Measurements from ENCODE around the gene SNX25.
"Not testable (repeated sequence)": the region's sequence is repeated elsewhere in the genome, so short reads cannot be mapped to it uniquely, and the experiment has no call there.

Gene SNX25

DNA sequence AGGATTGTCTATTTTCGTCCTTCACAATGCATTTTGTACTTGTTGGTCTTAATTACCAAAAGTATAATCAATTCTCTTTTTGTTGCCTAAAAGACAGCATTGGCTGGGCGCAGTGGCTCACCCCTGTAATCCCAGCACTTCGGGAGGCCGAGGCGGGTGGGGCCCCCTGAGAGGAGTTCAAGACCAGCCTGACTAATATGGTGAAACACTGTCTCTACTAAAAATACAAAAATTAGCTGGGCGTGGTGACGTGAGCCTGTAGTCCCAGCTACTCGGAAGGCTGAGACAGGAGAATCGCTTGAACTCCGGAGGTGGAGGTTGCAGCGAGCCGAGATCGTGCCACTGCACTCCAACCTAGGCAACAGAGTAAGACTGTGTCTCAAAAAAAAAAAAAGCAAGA, 4.3 kb upstream of the SNX25 start:
- DNase-seq = not testable (repeated sequence)

DNA sequence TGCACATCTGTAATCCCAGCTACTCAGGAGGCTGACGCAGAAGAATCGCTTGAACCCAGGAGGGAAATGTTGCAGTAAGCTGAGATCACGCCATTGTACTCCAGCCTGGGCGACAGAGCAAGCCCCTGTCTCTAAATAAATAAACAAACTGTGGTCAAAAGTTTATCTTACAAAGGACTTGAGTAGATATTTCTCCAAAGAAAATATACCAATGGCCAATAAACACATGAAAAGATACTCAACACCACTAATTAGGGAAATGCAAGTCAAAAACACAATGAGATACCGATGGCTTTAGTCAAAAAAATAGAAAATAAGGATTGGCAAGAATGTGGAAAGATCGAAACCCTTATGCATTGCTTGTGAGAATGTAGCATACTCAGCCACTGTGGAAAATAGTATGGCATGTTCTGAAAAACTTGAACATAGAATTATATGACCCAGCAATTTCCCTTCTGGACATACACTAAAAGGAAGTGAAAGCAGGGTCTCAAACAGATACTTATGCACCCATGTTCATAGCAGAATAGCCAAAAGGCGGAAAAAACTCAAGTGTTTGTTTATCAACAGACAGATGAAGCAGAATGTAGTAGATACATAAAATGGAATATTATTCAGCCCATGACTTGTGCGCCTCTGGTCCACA, 3.6 kb upstream of the SNX25 start:
- DNase-seq = no peak

GRCh38 chr4:185207466-185207865, 1.9 kb upstream of the SNX25 start:
- no peak for DNase-seq

DNA sequence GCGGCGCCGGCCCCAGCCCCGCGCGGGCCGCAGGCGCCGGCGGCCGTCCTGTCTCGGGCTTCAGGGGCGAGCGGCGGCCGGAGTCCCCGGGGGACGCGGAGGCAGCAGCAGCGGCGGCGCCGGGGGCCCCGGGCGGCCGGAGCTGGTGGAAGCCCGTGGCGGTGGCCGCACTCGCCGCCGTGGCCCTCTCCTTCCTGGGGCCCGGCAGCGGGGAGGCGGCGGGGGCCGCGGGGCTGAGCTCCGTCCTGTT, 379 bp downstream of the SNX25 start:
- DNase-seq = not testable (repeated sequence)

DNA sequence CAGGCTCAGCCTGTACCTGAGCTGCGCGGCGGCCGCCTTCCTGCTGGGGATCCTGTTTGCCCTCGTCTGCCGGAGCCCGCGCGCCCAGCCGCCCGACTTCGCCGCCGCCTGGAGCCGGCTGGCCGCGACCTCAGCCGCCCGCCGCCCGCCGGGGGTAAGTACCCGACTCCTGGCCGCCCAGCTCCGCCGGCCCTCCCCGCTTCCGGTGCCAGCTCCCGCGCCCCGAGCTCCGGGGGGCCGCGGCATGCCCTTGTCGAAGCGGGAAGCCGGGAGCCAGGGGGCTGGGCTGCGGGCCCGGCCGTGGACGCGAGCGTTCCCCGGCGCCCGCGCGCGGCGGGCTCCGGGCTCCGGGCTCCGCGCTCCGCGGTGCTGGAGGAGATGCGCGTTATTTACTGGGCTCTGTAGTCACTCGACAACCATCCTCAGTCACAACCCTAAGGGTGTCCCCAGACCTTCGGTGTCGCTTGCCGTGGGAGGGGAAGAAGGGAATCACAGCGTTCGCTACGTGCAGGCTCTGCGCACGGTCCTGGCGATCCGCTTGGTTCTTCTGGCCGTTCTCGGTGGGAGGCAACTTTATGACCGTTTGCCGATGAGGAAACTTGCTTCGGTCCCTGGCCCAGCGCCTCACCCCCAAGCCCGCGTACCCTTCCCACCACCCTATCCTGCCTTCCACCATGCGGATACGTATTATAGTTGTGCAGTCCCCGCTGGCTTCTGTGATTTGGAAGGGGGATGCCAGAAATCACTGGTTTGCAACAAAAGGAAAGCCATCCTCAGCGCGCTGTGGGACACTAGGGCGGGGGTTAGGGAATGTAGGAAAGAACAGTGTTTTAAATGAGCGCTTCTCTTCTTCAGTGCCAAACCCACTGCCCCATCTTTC, 944 bp downstream of the SNX25 start:
- DNase-seq = peak; percentile 37 to 55

- no peak for DNase-seq
These were observed 1.6 kb downstream of the SNX25 start for GRCh38 chr4:185211035-185211434.

GRCh38 chr4:185211641-185212040, 2.2 kb downstream of the SNX25 start:
- DNase-seq = no peak

GRCh38 chr4:185212581-185212980, 3.2 kb downstream of the SNX25 start:
- no peak for DNase-seq

DNA sequence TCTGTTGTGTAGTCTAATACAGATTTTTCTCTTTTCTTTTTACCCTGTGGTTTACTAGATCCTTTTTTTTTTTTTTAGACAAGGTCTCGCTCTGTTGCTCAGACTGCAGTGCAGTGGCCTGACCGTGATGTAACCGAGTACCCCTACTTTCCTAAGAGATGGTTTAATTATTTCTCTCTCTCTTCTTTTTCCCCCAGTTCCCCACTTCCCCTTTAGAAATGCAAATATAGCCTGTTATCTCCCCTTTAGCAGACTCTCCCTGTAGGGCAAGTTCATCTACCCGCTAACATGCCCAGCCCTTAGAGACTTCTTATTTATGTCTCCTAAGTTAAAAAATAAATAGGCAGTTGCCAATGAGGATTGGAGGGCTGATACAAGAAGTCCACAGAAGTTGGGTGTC, 4.5 kb downstream of the SNX25 start:
- DNase-seq = no peak

DNA sequence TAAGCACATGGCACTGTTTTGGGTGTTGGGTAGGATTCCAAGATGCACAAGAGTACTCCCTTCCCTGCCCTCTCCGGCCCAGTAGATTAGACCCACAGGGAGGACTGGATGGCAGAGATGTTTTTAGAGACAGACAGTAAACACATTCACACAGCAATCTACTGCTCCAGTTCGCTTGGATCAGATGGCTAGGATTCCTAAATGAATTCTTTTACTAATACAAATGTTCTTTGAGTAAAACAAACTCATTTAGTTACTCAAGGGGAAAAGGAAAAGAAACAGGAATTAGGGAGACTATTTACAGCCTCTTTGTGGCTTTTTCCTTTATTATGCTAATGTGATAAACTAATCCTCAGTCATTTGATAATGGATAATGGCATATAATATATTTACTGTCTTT, 5.9 kb downstream of the SNX25 start:
- no peak for DNase-seq

DNA sequence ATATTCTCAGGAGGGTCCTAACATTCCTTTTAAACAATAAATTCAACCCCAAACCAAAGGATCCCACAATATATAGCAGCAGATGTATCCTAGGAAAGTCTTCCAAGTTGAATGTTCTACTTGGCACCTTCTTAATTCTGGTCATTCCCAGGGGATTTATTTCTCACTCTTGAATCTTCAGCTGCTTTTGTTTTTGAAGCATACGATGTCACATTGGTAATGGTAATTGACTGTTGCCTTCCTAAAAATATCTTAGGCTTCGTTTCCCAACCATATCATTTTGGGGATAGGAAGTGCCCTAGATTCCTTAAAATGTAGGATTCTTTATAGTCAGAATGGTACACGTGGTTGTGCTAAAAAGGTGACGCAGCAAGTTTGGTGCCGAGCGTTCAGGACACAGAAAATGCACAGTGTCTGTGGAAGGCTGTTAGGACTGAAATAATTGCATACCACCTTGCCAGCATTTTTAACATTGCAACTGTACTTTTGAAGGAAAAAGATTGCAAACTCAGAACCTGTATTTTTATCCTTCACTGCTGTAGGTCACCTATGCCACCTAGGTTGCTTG, 8.1 kb downstream of the SNX25 start:
- no peak for DNase-seq

GRCh38 chr4:185218312-185218711, 8.9 kb downstream of the SNX25 start:
- DNase-seq = no peak

DNA sequence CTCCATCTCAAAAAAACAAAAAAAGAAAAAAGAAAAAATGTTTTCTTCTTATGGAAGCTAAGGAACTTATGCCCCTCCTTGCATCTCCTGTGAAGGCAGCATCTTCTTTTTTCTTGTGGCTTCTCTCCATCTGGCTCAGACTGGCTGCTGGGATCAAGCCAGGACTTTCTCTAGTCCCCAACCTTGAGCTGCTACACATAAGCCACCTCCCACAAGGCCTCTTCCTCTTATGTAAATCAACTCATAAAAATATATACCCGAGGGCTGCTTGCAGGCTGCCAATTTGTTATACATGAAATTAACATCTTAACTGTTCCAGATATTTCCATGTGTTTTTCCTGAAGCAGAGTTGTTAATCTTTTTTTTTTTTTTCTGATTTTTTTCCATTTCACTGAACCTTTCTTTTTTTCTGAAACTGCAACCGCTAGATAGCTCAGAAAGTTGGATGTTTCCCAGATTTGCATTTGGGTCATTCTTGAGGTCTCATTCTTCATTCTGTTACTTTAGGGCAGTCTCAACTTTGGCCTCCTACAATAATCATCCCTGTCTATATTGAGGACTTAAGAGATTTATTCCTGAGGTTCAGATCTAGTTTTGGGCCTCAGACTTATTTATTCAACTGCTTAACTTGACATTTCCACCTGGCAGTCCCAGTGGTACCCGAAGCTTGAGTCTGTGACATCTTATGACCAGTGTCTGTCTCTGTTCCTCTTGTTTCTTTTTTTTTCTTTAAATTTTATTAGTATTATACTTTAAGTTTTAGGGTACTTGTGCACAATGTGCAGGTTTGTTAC, 10.3 kb downstream of the SNX25 start:
- no peak for DNase-seq

GRCh38 chr4:185221491-185221890, 12.1 kb downstream of the SNX25 start:
- DNase-seq = no peak

GRCh38 chr4:185221912-185222311, 12.5 kb downstream of the SNX25 start:
- DNase-seq = no peak

DNA sequence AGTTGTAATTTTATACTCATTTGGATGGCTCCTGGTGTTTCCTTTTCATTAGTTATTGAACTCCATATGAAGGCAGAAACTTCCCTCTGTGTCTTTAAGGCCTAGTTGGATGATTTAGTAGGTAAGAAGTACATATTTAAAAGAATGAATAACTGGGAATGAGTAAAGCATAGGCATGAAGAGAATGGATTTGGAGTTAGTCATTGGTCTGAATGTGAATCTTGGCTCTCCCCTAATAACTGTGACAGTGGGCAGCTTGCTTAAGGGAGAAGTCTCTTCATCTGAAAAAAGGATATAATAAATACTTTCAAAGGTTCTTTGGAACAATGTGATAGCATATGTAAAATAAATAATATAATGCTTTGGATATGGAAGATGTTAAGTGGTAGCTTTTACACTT, 13.2 kb downstream of the SNX25 start:
- DNase-seq = no peak

DNA sequence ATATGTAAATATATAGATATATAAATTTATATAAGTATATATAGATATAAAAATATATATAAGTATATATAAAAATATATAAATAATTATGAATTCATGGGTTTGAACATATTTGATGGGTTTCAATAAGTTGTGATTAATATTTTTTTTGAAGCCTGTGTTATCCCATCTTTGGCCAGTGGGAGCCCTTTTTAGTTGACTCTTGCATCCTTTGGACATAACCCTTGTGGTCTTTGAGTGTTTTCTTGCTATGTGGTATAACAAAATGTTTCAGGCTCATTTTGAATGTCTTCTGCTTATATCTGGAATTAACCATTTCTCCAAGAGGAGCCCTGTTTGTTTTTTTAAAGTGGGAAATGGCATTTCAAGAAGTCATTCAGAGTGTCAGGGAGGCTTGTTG, 15.2 kb downstream of the SNX25 start:
- DNase-seq = no peak

- DNase-seq = no peak
These were observed 16.5 kb downstream of the SNX25 start for GRCh38 chr4:185225940-185226339.

GRCh38 chr4:185227131-185227551, 17.7 kb downstream of the SNX25 start:
- no peak for DNase-seq

DNA sequence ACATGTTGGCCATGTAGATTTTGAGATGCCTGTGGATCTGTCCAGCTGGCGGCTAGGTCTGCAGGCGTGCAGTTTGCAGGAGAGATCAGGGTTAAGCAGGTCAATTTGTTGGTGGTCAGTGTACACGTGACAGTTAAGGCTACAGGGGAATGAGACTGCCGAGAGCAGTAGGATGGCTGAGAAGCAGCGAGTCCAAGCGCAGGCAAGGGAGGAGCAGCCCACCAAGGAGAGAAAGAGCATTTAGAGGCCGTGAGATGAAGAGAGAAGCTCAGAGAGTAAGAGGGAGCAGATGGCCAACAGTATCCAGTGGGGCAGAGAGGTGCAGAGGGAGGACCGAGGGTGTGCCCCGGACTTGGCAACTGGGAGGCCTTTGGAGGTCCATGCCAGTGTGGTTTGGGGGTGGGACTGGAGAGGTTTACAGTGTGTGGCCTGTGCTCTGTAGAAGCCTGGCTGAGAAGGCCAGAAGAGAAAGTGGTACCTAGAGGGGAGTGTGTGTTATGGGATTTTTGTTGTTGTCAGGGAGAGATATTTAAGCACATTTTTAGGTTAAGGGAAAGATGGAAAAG, 18.4 kb downstream of the SNX25 start:
- no peak for DNase-seq

GRCh38 chr4:185229021-185229818, 19.8 kb downstream of the SNX25 start:
- DNase-seq = no peak

DNA sequence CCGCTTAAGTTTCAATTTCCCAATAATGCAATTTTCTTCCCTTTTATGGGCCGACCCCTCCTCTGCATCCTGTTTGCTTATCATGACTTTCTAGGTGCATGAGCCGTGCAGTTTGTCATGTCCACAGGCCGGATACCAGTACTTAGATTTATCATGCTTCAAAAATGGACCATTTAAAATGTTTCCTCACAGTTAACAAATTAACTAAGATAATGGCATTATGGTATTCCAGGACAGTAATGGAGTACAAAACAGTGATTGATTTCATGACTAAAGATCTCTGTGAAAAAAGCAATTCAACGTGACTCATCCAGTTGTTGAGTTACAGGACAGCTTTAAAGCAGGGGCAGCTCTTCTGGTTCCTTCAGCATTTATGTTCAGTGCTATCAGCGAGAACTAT, 23.0 kb downstream of the SNX25 start:
- DNase-seq = no peak

Measured in NCI-H2081 (cell line).